A673 (cell line): Measurements from ENCODE around the gene PFKFB2. TPM values are rescaled to one million over a fixed set of nuclear protein-coding genes. Genes with fewer than 3 reads are reported as not detected.

Experiments used
- BruUV-seq: library from RNA; stranded (reverse); fragments of 400-500 nt; replicated peaks from 2 replicates; lab custom pipeline; 2021; lab: Mats Ljungman, UMichigan
- CTCF ChIA-PET: fragments of 300-600 bp; sonication (Branson Sonifier 250); formaldehyde crosslinking; loops from one replicate; lab custom pipeline; 2022; ENCODE audit warnings: antibody characterized with exemption; lab: Charles Lee
- POLR2A ChIA-PET: fragments of 300-600 bp; sonication (Branson Sonifier 250); formaldehyde crosslinking; loops from one replicate; lab custom pipeline; 2022; ENCODE audit warnings: antibody characterized with exemption; ENCODE audit not compliant: low non-redundant PET; lab: Charles Lee
- DNase-seq: peaks from one replicate; pipeline ENCODE4 v3.0.0-alpha.2; 2015; ENCODE audit warnings: low spot score
- H3K27ac ChIP-seq: fragments of 200-600 bp; sonication (generic); 2 replicates; pipeline ENCODE4 v1.5.1; 2016; ENCODE audit warnings: mixed run types, low read depth, mild to moderate bottlenecking, mixed read lengths, antibody characterized with exemption, low read length; ENCODE audit not compliant: poor library complexity, severe bottlenecking
- H3K27me3 ChIP-seq: fragments of 200-600 bp; sonication (generic); replicated peaks from 2 replicates; pipeline ENCODE4 v1.6.1; 2017; ENCODE audit warnings: mixed run types, low read depth, mild to moderate bottlenecking, mixed read lengths, antibody characterized with exemption, low read length; ENCODE audit not compliant: insufficient read depth, poor library complexity
- H3K36me3 ChIP-seq: fragments of 200-600 bp; sonication (generic); 2 replicates; pipeline ENCODE4 v1.6.1; 2016; ENCODE audit warnings: mixed run types, mild to moderate bottlenecking, mixed read lengths, antibody characterized with exemption, low read length; ENCODE audit not compliant: insufficient read depth, poor library complexity, severe bottlenecking
- H3K4me1 ChIP-seq: fragments of 200-600 bp; sonication (generic); 2 replicates; pipeline ENCODE4 v1.6.1; 2017; ENCODE audit warnings: mixed run types, mild to moderate bottlenecking, mixed read lengths, antibody characterized with exemption, low read length; ENCODE audit not compliant: insufficient read depth, poor library complexity, severe bottlenecking
- H3K4me3 ChIP-seq: fragments of 200-600 bp; sonication (generic); 2 replicates; pipeline ENCODE4 v1.5.1; 2016; ENCODE audit warnings: low read depth, mixed run types, mild to moderate bottlenecking, mixed read lengths, low read length; ENCODE audit not compliant: poor library complexity, severe bottlenecking
- H3K9me3 ChIP-seq: fragments of 200-600 bp; sonication (generic); 2 replicates; pipeline ENCODE4 v1.6.1; 2016; ENCODE audit warnings: mixed run types, low read depth, mild to moderate bottlenecking, mixed read lengths, antibody characterized with exemption, low read length; ENCODE audit not compliant: poor library complexity, severe bottlenecking
- CTCF ChIP-seq: fragments of 300-800, 200-600 bp; sonication (generic); conservative IDR thresholded peaks from 2 replicates; pipeline ENCODE4 v1.5.1; 2017; ENCODE audit warnings: low read depth, mild to moderate bottlenecking, antibody characterized with exemption, low read length, moderate library complexity, mixed read lengths
- EZH2 ChIP-seq: fragments of 200-600 bp; sonication (generic); IDR thresholded peaks from 2 replicates; pipeline ENCODE4 v1.6.1; 2017; ENCODE audit warnings: borderline replicate concordance, low read depth, mild to moderate bottlenecking, mixed read lengths, antibody characterized with exemption, low read length; ENCODE audit not compliant: poor library complexity, severe bottlenecking
- intact Hi-C: fragments of 100-400 bp; cut with micrococcal nuclease; formaldehyde crosslinking; loops from one replicate; pipeline ENCODE4 v1.10.0; 2022; ENCODE audit not compliant: unreplicated experiment
- total RNA-seq: library from RNA; stranded (reverse); gene quantifications from 2 replicates; pipeline ENCODE4 v1.2.3, GENCODE V29; 2021

PFKFB2 gene
- total RNA-seq, 1 experiment from 2014 or later = 7.6 TPM

- no peak for DNase-seq
- no peaks in the 10 kb centered on the region for H3K36me3 ChIP-seq
- no peak for TF ChIP-seq CTCF
- no peak for TF ChIP-seq EZH2
- intact Hi-C loops = no loop called here
- no peak overlapping the region for H3K4me3 ChIP-seq
- H3K9me3 ChIP-seq = no peaks in the 10 kb centered on the region
- no peak overlapping the region for H3K27ac ChIP-seq
- ChIA-PET CTCF (no interaction called here), POLR2A (no interaction called here)
- peaks cover 15% of the 10 kb centered on the region for H3K27me3 ChIP-seq
- no peaks in the 10 kb centered on the region for H3K4me1 ChIP-seq
- no TSS peak for BruUV-seq
Measured at GRCh38 chr1:207081088-207081487, 28.0 kb downstream of the PFKFB2 start.

GRCh38 chr1:207081806-207082205 lies 28.7 kb downstream of the PFKFB2 start:
- H3K9me3 ChIP-seq = no peaks in the 10 kb centered on the region
- POLR2A ChIA-PET = no interaction called here
- BruUV-seq = no TSS peak
- DNase-seq = no peak
- intact Hi-C loops = no loop called here
- no peak overlapping the region for H3K27ac ChIP-seq
- peaks cover 23% of the 10 kb centered on the region for H3K27me3 ChIP-seq
- H3K4me3 ChIP-seq = no peak overlapping the region
- CTCF ChIA-PET = no interaction called here
- H3K4me1 ChIP-seq = no peaks in the 10 kb centered on the region
- no peak for TF ChIP-seq CTCF
- H3K36me3 ChIP-seq = no peaks in the 10 kb centered on the region

GRCh38 chr1:207084232-207084631 lies 31.2 kb downstream of the PFKFB2 start:
- no peaks in the 10 kb centered on the region for H3K9me3 ChIP-seq
- TF ChIP-seq EZH2 = no peak
- no peak for TF ChIP-seq CTCF
- H3K27ac ChIP-seq = no peak overlapping the region
- no peaks in the 10 kb centered on the region for H3K4me1 ChIP-seq
- no peaks in the 10 kb centered on the region for H3K36me3 ChIP-seq
- BruUV-seq = no TSS peak
- ChIA-PET POLR2A (no interaction called here), CTCF (interaction anchor here (0.6 to 1.8 kb wide), 5 partner anchors 112 to 415 kb away, joined by 3 to 16 read pairs (median 3); no protein-coding TSS in a partner anchor)
- no peak for DNase-seq
- H3K27me3 ChIP-seq = peaks cover 31% of the 10 kb centered on the region
- intact Hi-C loops = loop anchor here (1.0 kb wide), 2 partner anchors 321 to 415 kb away; no protein-coding TSS in a partner anchor
- no peak overlapping the region for H3K4me3 ChIP-seq
